Measurements from ENCODE around the gene UROC1. TPM values are rescaled to one million over a fixed set of nuclear protein-coding genes. Genes with fewer than 3 reads are reported as not detected.

UROC1 gene
- total and polyA plus RNA-seq, 2 of the 13 experiments (the other 11 are each of a cell fraction or from before 2014, with no cell fraction given) = 0.71 to 1.3 TPM

GRCh38 chr3:126528800-126529541 lies 11.4 kb upstream of the UROC1 start (continued):
- TF ChIP-seq ZNF513 (CRISPR knock-in tag; conservative IDR thresholded peaks at IDR 0.05) = no peak
- TF ChIP-seq GPN1 (CRISPR knock-in tag; IDR thresholded peaks at IDR 0.05; ENCODE audit: borderline replicate concordance) = no peak
- TF ChIP-seq BRCA1 (CRISPR knock-in tag; IDR thresholded peaks at IDR 0.05) = 0 out of 2 replicates have a peak, but pooled peaks have one; percentile 54
- TF ChIP-seq FOXP1 (IDR thresholded peaks at IDR 0.05) = no peak
- peak; percentile 69; the same call in 1 of the 2 replicates for TF ChIP-seq FOXP1 (CRISPR knock-in tag; IDR thresholded peaks at IDR 0.05)
- TF ChIP-seq ZNF296 (CRISPR knock-in tag; conservative IDR thresholded peaks at IDR 0.05) = no peak; the same call in 1 of the 2 replicates
- TF ChIP-seq CSRNP2 (CRISPR knock-in tag; conservative IDR thresholded peaks at IDR 0.05; ENCODE audit: low read depth) = no peak
- TF ChIP-seq SAP130 (CRISPR knock-in tag; IDR thresholded peaks at IDR 0.05; ENCODE audit: low read depth) = peak; percentile 85
- TF ChIP-seq CHCHD3 (CRISPR knock-in tag; IDR thresholded peaks at IDR 0.05) = no peak
- peak; percentile 50; the same call in 1 of the 2 replicates for TF ChIP-seq CBFB (CRISPR knock-in tag; IDR thresholded peaks at IDR 0.05)
- peak; percentile 85 for TF ChIP-seq ZGPAT (CRISPR knock-in tag; IDR thresholded peaks at IDR 0.05)
- no peak for TF ChIP-seq ZNF451 (CRISPR knock-in tag; IDR thresholded peaks at IDR 0.05)
- TF ChIP-seq ZBTB26 (CRISPR knock-in tag; IDR thresholded peaks at IDR 0.05; ENCODE audit: borderline replicate concordance) = 0 out of 2 replicates have a peak, but pooled peaks have one; percentile 26
- TF ChIP-seq PTBP1 (IDR thresholded peaks at IDR 0.05; ENCODE audit: low read depth, low read length, poor library complexity, severe bottlenecking) = no peak
- peak; percentile 88; the same call in 1 of the 2 replicates for TF ChIP-seq ZNF547 (CRISPR knock-in tag; IDR thresholded peaks at IDR 0.05)
- no peak for TF ChIP-seq HNRNPUL1 (IDR thresholded peaks at IDR 0.05; ENCODE audit: low read depth, low read length)
- peak; percentile 90 for TF ChIP-seq MIXL1 (CRISPR knock-in tag; IDR thresholded peaks at IDR 0.05)
- no peak for TF ChIP-seq HNRNPLL (IDR thresholded peaks at IDR 0.05; ENCODE audit: low read depth, low read length, poor library complexity, severe bottlenecking)
- TF ChIP-seq, protein P1, sequence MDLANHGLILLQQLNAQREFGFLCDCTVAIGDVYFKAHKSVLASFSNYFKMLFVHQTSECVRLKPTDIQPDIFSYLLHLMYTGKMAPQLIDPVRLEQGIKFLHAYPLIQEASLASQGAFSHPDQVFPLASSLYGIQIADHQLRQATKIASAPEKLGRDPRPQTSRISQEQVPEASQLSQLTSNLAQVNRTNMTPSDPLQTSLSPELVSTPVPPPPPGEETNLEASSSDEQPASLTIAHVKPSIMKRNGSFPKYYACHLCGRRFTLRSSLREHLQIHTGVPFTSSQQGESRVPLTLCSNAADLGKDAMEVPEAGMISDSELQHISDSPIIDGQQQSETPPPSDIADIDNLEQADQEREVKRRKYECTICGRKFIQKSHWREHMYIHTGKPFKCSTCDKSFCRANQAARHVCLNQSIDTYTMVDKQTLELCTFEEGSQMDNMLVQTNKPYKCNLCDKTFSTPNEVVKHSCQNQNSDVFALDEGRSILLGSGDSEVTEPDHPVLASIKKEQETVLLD (CRISPR knock-in tag; IDR thresholded peaks at IDR 0.05; ENCODE audit: low read depth) = peak; percentile 37; the same call in 1 of the 2 replicates
